Sigmoid colon (tissue), 4 donors: ENCODE results near the gene ZNF777.

Experiments
- EP300 ChIP-seq, 4 donors: sonication (generic); formaldehyde crosslinking; IDR thresholded peaks; one replicate each; pipeline ENCODE4 v1.6.1; 2017; ENCODE audit warnings: antibody characterized with exemption in 4 of 4
- POLR2A ChIP-seq, 2 donors: fragments of 450-650 bp; IDR thresholded peaks; one replicate each; pipeline ENCODE4 v1.6.1; 2016; ENCODE audit warnings: antibody characterized with exemption in 2 of 2, mild to moderate bottlenecking in 2 of 2, moderate library complexity in 2 of 2
- POLR2AphosphoS5 ChIP-seq, 4 donors: sonication (generic); formaldehyde crosslinking; IDR thresholded peaks; one replicate each; pipeline ENCODE4 v1.6.1; 2017; ENCODE audit warnings: antibody characterized with exemption in 4 of 4
- TF ChIP-seq, protein P1 (sequence below), 4 experiments: fragments of 450-650 bp in 3 of 4; fragments of 200-600 bp in 1 of 4; IDR thresholded peaks; one replicate each; pipeline ENCODE4 v1.5.1; 2016 to 2019; ENCODE audit warnings: antibody characterized with exemption in 4 of 4, mild to moderate bottlenecking in 3 of 4, moderate library complexity in 2 of 4

DNA sequence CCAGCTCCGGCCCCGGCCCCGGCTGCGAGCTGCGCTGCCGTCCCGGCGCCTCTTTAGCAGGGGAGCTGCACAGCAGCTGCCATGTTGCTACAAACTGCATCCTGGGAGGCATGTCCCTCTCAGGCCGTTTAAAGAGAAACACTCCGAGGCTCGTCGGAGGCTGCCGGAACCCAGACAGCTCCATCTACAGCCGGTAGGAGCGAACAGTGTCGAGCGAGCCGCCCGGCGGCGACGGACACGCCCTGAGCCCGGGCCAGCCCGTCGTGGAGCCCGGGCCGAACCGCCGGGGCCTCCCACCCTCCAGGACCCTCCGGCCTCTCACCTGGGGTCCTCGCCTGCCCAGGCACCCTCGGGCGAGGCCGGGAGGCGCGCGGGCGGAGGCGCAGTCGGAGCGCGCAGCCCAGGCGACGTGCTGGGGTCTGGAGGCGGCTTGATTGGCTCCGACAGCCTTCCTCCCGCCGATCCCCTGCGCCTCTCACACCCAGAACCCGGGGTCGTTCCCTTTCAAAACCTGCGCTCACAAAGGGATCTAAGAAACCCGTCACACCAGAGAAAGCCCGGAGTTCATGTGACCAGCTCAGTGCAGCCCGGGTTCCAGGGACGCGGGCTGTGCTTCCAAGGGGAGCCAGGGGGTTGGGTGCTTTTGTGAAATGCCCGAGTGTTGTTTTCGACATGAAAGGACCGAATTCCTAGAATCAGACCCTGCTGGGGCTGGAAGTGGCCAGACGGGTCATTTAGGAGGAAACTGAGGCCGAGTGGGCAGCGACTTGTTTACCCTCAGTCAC is at the start of gene ZNF777:
- TF ChIP-seq, protein P1, sequence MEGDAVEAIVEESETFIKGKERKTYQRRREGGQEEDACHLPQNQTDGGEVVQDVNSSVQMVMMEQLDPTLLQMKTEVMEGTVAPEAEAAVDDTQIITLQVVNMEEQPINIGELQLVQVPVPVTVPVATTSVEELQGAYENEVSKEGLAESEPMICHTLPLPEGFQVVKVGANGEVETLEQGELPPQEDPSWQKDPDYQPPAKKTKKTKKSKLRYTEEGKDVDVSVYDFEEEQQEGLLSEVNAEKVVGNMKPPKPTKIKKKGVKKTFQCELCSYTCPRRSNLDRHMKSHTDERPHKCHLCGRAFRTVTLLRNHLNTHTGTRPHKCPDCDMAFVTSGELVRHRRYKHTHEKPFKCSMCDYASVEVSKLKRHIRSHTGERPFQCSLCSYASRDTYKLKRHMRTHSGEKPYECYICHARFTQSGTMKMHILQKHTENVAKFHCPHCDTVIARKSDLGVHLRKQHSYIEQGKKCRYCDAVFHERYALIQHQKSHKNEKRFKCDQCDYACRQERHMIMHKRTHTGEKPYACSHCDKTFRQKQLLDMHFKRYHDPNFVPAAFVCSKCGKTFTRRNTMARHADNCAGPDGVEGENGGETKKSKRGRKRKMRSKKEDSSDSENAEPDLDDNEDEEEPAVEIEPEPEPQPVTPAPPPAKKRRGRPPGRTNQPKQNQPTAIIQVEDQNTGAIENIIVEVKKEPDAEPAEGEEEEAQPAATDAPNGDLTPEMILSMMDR (IDR thresholded peaks at IDR 0.05), result peak; percentile 10 to 39 (median 32)
- TF ChIP-seq EP300 (IDR thresholded peaks at IDR 0.05) (no peak), POLR2A (IDR thresholded peaks at IDR 0.05) (no peak), POLR2AphosphoS5 (IDR thresholded peaks at IDR 0.05) (peak in 2 of 4 donors; percentile 27 to 28)
